Measurements from ENCODE around the gene BUB3.

Gene BUB3

GRCh38 chr10:123135415-123136141, 18.6 kb upstream of the BUB3 start, which contains the start of gene HMX3:
HMX3 (plus strand) TSS chr10:123135970; CDS start chr10:123136051, 81 bp downstream.
- in situ Hi-C loops (cut with HindIII; ENCODE audit: low pct_unique_long_range_greater_than_20kb, low sequenced_read_pairs), result no loop called here
- no peak for DNase-seq (ENCODE audit: low read depth in 1 of 2, low spot score in 1 of 2)
- no peak for TF ChIP-seq JUND (IDR thresholded peaks at IDR 0.05; ENCODE audit: low read depth)

DNA sequence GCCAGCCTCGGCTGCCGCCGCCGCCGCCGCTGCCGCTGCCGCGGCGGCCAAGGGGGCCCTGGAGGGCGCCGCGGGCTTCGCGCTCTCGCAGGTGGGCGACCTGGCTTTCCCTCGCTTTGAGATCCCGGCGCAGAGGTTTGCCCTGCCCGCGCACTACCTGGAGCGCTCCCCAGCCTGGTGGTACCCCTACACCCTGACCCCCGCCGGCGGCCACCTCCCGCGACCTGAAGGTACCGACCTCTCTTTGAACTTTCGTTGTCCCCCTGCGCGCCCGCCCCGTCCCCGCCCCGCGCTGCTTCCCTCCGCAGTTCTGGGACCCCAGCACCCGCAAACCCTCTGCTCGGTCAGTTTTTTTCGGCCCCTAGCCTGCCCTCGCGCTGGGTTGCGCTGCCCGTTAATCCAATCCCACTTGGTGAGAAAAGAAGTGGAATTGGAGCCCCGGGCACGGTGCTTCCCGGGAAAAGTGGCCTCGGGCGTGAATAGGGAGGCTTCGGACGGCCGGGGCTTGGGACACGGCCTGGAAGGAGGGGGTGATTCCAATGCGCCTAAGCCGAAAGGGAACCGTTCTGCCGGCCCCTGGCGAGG, 17.9 kb upstream of the BUB3 start:
- DNase-seq (ENCODE audit: low read depth in 1 of 2, low spot score in 1 of 2), result no peak
- in situ Hi-C loops (cut with HindIII; ENCODE audit: low pct_unique_long_range_greater_than_20kb, low sequenced_read_pairs), result no loop called here
- no peak for TF ChIP-seq JUND (IDR thresholded peaks at IDR 0.05; ENCODE audit: low read depth)

GRCh38 chr10:123136806-123137642, 17.2 kb upstream of the BUB3 start:
- DNase-seq (ENCODE audit: low read depth in 1 of 2, low spot score in 1 of 2), result no peak
- TF ChIP-seq JUND (IDR thresholded peaks at IDR 0.05; ENCODE audit: low read depth), result no peak
- in situ Hi-C loops (cut with HindIII; ENCODE audit: low pct_unique_long_range_greater_than_20kb, low sequenced_read_pairs), result no loop called here

- no peak for TF ChIP-seq JUND (IDR thresholded peaks at IDR 0.05; ENCODE audit: low read depth)
- no peak for DNase-seq (ENCODE audit: low read depth in 1 of 2, low spot score in 1 of 2)
- in situ Hi-C loops (cut with HindIII; ENCODE audit: low pct_unique_long_range_greater_than_20kb, low sequenced_read_pairs), result no loop called here
Measured at GRCh38 chr10:123139165-123139520, 15.1 kb upstream of the BUB3 start.

GRCh38 chr10:123139521-123140163, 14.6 kb upstream of the BUB3 start:
- DNase-seq (ENCODE audit: low read depth in 1 of 2, low spot score in 1 of 2), result no peak
- TF ChIP-seq JUND (IDR thresholded peaks at IDR 0.05; ENCODE audit: low read depth), result no peak
- in situ Hi-C loops (cut with HindIII; ENCODE audit: low pct_unique_long_range_greater_than_20kb, low sequenced_read_pairs), result no loop called here

DNA sequence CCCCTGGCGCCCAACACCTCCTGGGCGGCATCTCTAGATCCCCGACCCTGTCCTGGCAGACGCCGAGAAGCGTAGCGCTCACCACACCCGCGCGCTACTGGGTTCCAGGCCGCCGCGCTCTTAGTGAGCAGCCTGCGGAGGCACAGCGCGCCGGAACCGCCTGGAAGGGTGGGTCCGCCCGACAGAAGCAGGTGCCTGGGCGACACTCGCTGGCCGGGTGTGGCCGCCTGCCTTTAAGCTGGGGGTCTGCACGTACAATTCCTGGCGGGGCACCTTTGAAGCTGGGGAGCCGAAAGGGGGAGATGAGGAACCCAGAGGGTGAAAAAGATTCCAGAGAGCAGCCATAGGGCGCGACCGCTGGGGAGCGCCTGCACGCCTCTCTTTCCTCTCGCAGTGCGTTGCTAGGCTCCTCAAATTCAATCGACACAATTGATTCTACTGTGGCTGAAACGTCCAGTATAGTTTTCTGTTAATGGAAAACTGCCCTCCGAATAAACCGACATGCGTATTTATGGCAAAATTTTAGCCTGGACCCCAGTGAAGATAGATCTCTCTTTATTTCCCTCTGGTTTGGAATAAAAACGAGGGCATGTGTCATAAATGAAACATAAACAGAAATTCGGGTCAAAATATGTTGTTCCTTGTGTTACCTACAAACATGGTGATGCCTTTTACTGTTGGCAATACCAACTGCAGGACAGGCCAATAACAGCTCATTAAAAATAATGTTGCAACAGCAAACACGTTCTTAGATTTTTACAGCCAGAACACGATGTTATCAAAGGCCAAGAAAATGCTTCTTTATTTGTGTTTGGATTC, 13.8 kb upstream of the BUB3 start:
- DNase-seq (ENCODE audit: low read depth in 1 of 2, low spot score in 1 of 2), result no peak
- in situ Hi-C loops (cut with HindIII; ENCODE audit: low pct_unique_long_range_greater_than_20kb, low sequenced_read_pairs), result no loop called here
- no peak for TF ChIP-seq JUND (IDR thresholded peaks at IDR 0.05; ENCODE audit: low read depth)

- no peak for TF ChIP-seq JUND (IDR thresholded peaks at IDR 0.05; ENCODE audit: low read depth)
- in situ Hi-C loops (cut with HindIII; ENCODE audit: low pct_unique_long_range_greater_than_20kb, low sequenced_read_pairs), result no loop called here
- DNase-seq (ENCODE audit: low read depth in 1 of 2, low spot score in 1 of 2), result no peak
Measured at GRCh38 chr10:123140983-123141390, 13.2 kb upstream of the BUB3 start.

- in situ Hi-C loops (cut with HindIII; ENCODE audit: low pct_unique_long_range_greater_than_20kb, low sequenced_read_pairs), result no loop called here
- no peak for DNase-seq (ENCODE audit: low read depth in 1 of 2, low spot score in 1 of 2)
- no peak for TF ChIP-seq JUND (IDR thresholded peaks at IDR 0.05; ENCODE audit: low read depth)
Measured at GRCh38 chr10:123141791-123142700, 12.2 kb upstream of the BUB3 start.

DNA sequence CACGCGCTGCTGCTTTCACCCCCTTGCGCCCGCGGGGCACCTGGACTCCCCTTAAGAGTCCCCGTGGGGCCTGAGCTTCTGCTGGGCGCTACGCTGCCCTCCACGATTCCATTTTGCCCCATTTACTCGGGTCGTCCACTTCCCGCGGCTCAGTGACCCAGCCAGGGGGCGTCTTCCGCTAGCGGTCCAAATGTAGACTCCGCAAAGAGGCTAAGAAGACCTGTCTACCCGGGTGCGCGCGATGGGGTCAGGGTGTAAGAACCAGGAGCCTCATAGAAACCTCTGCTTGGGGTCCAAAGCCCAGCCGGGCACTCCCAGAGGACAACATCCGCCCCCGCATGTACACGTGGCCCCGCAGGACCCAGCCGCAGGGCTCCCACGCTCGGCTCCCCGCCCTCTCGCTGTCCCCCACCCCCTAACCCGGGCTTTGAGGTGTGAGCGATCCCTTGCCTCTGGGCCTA, 11.5 kb upstream of the BUB3 start:
- in situ Hi-C loops (cut with HindIII; ENCODE audit: low pct_unique_long_range_greater_than_20kb, low sequenced_read_pairs), result no loop called here
- DNase-seq (ENCODE audit: low read depth in 1 of 2, low spot score in 1 of 2), result no peak

GRCh38 chr10:123143162-123143824, 10.9 kb upstream of the BUB3 start:
- TF ChIP-seq JUND (IDR thresholded peaks at IDR 0.05; ENCODE audit: low read depth), result no peak

More for the DNA sequence above, 11.5 kb upstream of the BUB3 start:
- TF ChIP-seq JUND (IDR thresholded peaks at IDR 0.05; ENCODE audit: low read depth), result no peak

More at GRCh38 chr10:123143162-123143824, 10.9 kb upstream of the BUB3 start:
- in situ Hi-C loops (cut with HindIII; ENCODE audit: low pct_unique_long_range_greater_than_20kb, low sequenced_read_pairs), result no loop called here
- DNase-seq (ENCODE audit: low read depth in 1 of 2, low spot score in 1 of 2), result no peak

Data from T47D (cell line).